Smooth muscle cell (in vitro differentiated cells): ENCODE data around the gene OGFOD3. TPM values are rescaled to one million over a fixed set of nuclear protein-coding genes. Genes with fewer than 3 reads are reported as not detected.
"Not testable (repeated sequence)": the region's sequence is repeated elsewhere in the genome, so short reads cannot be mapped to it uniquely, and the experiment has no call there.

Source experiments
- DNase-seq: peaks from one replicate; lab custom pipeline; 2025; ENCODE audit not compliant: unreplicated experiment; lab: John Stamatoyannopoulos, UW
- H2AFZ ChIP-seq: fragments of 200-600 bp; sonication (generic); 2 replicates; pipeline ENCODE4 v1.6.0; 2016; ENCODE audit warnings: antibody characterized with exemption, low read depth, mild to moderate bottlenecking
- H3F3A ChIP-seq: fragments of 200-600 bp; sonication (generic); 2 replicates; pipeline ENCODE4 v1.6.0; 2017; ENCODE audit warnings: antibody characterized with exemption, low read depth
- H3K27ac ChIP-seq: fragments of 200-600 bp; sonication (generic); 2 replicates; pipeline ENCODE4 v1.5.1; 2016; ENCODE audit warnings: low read depth, mild to moderate bottlenecking
- H3K27me3 ChIP-seq: fragments of 200-600 bp; sonication (generic); 2 replicates; pipeline ENCODE4 v1.6.1; 2016; ENCODE audit warnings: low read depth, mild to moderate bottlenecking
- H3K36me3 ChIP-seq: fragments of 200-600 bp; sonication (generic); 2 replicates; pipeline ENCODE4 v1.5.1; 2016; ENCODE audit warnings: low read depth
- H3K4me1 ChIP-seq: fragments of 200-600 bp; sonication (generic); 2 replicates; pipeline ENCODE4 v1.5.1; 2016; ENCODE audit warnings: low read depth
- H3K4me2 ChIP-seq: fragments of 200-600 bp; sonication (generic); 2 replicates; pipeline ENCODE4 v1.6.0; 2016; ENCODE audit warnings: mild to moderate bottlenecking
- H3K4me3 ChIP-seq: fragments of 200-600 bp; sonication (generic); 2 replicates; pipeline ENCODE4 v1.5.1; 2016; ENCODE audit warnings: mild to moderate bottlenecking
- H3K79me2 ChIP-seq: fragments of 200-600 bp; sonication (generic); 2 replicates; pipeline ENCODE4 v1.6.0; 2016; ENCODE audit warnings: low read depth, mild to moderate bottlenecking
- H3K9ac ChIP-seq: fragments of 200-600 bp; sonication (generic); 2 replicates; pipeline ENCODE4 v1.6.0; 2016; ENCODE audit warnings: low read depth
- H3K9me3 ChIP-seq: fragments of 200-600 bp; sonication (generic); replicated peaks from 2 replicates; pipeline ENCODE4 v1.5.1; 2016; ENCODE audit warnings: low read depth
- H4K20me1 ChIP-seq: fragments of 200-600 bp; sonication (generic); 2 replicates; pipeline ENCODE4 v1.6.0; 2016; ENCODE audit warnings: low read depth
- CTCF ChIP-seq: fragments of 200-600 bp; sonication (generic); IDR thresholded peaks from 2 replicates; pipeline ENCODE4 v1.5.1; 2017; ENCODE audit warnings: borderline replicate concordance, mild to moderate bottlenecking, antibody characterized with exemption; ENCODE audit not compliant: insufficient read depth, poor library complexity, severe bottlenecking
- WGBS: methylation state at CpG from one replicate; pipeline ENCODE4 v1.1.7; 2016; ENCODE audit warnings: low lambda C conversion rate; 5-methylcytosine and 5-hydroxymethylcytosine counted together
- polyA plus RNA-seq: library from polyadenylated mRNA; unstranded; fragments of >200 nt; fragmentation: Nextera tagmentation; extraction: Ambion mirVana; gene quantifications from 2 replicates; pipeline ENCODE4 v1.2.1, GENCODE V29; 2016
- total RNA-seq: library from RNA; depleted of rRNA; stranded (reverse); fragments of >200 nt; gene quantifications from 2 replicates; pipeline ENCODE4 v1.2.3, GENCODE V29; 2014

Gene OGFOD3
- total and polyA plus RNA-seq, 2 experiments from 2014 or later, result 10.5 to 30.4 TPM

GRCh38 chr17:82350182-82351030 lies 68.0 kb downstream of the OGFOD3 start:
- no peak for TF ChIP-seq CTCF
- Histone ChIP-seq H2AFZ (no peak overlapping the region), H3K9ac (no peak overlapping the region), H4K20me1 (no peaks in the 10 kb centered on the region), H3K79me2 (no peaks in the 10 kb centered on the region), H3K27ac (no peak overlapping the region), H3K4me3 (no peak overlapping the region), H3K36me3 (no peaks in the 10 kb centered on the region), H3K27me3 (no peaks in the 10 kb centered on the region), H3F3A (no peaks in the 10 kb centered on the region), H3K4me2 (no peak overlapping the region), H3K4me1 (no peaks in the 10 kb centered on the region), H3K9me3 (no peaks in the 10 kb centered on the region)
- no peak for DNase-seq
- 92% methylated on average over 28 of the region's 28 CpGs for WGBS

- no peak for DNase-seq
- H3K27me3 ChIP-seq, result no peaks in the 10 kb centered on the region
- TF ChIP-seq CTCF, result no peak
- peak overlapping the region; percentile 45 for H3K4me2 ChIP-seq
- H3K4me3 ChIP-seq, result no peak overlapping the region
- H4K20me1 ChIP-seq, result no peaks in the 10 kb centered on the region
- no peaks in the 10 kb centered on the region for H3K4me1 ChIP-seq
- H2AFZ ChIP-seq, result peak overlapping the region; percentile 34
- no peak overlapping the region for H3K9ac ChIP-seq
- H3K36me3 ChIP-seq, result no peaks in the 10 kb centered on the region
- H3K27ac ChIP-seq, result no peak overlapping the region
- no peaks in the 10 kb centered on the region for H3K9me3 ChIP-seq
- no peaks in the 10 kb centered on the region for H3K79me2 ChIP-seq
- no peaks in the 10 kb centered on the region for H3F3A ChIP-seq
- 51% methylated on average over 11 of the region's 11 CpGs for WGBS
These were observed 69.1 kb downstream of the OGFOD3 start for GRCh38 chr17:82349287-82349701.

GRCh38 chr17:82348866-82349265 lies 69.5 kb downstream of the OGFOD3 start:
- Histone ChIP-seq H3K4me1 (no peaks in the 10 kb centered on the region), H3K4me2 (peak overlapping the region; percentile 45), H2AFZ (no peak overlapping the region), H4K20me1 (no peaks in the 10 kb centered on the region), H3K27me3 (no peaks in the 10 kb centered on the region), H3F3A (no peaks in the 10 kb centered on the region), H3K9ac (no peak overlapping the region), H3K9me3 (no peaks in the 10 kb centered on the region), H3K4me3 (no peak overlapping the region), H3K27ac (no peak overlapping the region), H3K79me2 (no peaks in the 10 kb centered on the region), H3K36me3 (no peaks in the 10 kb centered on the region)
- DNase-seq, result no peak
- no peak for TF ChIP-seq CTCF
- WGBS, result 84% methylated on average over 11 of the region's 11 CpGs

- Histone ChIP-seq H3K4me1 (no peaks in the 10 kb centered on the region), H3K9ac (no peak overlapping the region), H3K4me2 (no peak overlapping the region), H3F3A (no peaks in the 10 kb centered on the region), H3K4me3 (no peak overlapping the region), H3K9me3 (no peaks in the 10 kb centered on the region), H3K27ac (no peak overlapping the region), H3K27me3 (no peaks in the 10 kb centered on the region), H3K79me2 (no peaks in the 10 kb centered on the region), H3K36me3 (no peaks in the 10 kb centered on the region), H2AFZ (no peak overlapping the region), H4K20me1 (no peaks in the 10 kb centered on the region)
- WGBS, result 89% methylated on average over 9 of the region's 9 CpGs
- DNase-seq, result no peak
- TF ChIP-seq CTCF, result no peak
These were observed 70.0 kb downstream of the OGFOD3 start for GRCh38 chr17:82348434-82348833.

- not testable (repeated sequence) for H3F3A ChIP-seq, H3K4me1 ChIP-seq, H3K27me3 ChIP-seq, H3K79me2 ChIP-seq, H3K4me3 ChIP-seq, H3K9ac ChIP-seq, H3K36me3 ChIP-seq, H3K27ac ChIP-seq, H3K4me2 ChIP-seq, DNase-seq, H3K9me3 ChIP-seq, H4K20me1 ChIP-seq, H2AFZ ChIP-seq
- 91% methylated on average over 11 of the region's 11 CpGs for WGBS
These were observed 70.4 kb downstream of the OGFOD3 start for GRCh38 chr17:82347994-82348393.
